ENCODE measurements around the gene SLC25A31. TPM values are rescaled to one million over a fixed set of nuclear protein-coding genes. Genes with fewer than 3 reads are reported as not detected.

Gene SLC25A31
- not detected in 2 replicates for total RNA-seq (2021)
- percentile 22 among the genes with signal in this experiment for Bru-seq, nascent RNA
- BruChase-seq, experiment 1, labeled RNA remaining after a 2-hour chase: percentile 20 among the genes with signal in this experiment
- BruChase-seq, experiment 2, labeled RNA remaining after a 6-hour chase: percentile 14 among the genes with signal in this experiment
- long read RNA-seq, partial matches to known transcripts: 0 of 2 reads
- long read RNA-seq, other reads (novel, unspliced or antisense): 2 of 2 reads

DNA sequence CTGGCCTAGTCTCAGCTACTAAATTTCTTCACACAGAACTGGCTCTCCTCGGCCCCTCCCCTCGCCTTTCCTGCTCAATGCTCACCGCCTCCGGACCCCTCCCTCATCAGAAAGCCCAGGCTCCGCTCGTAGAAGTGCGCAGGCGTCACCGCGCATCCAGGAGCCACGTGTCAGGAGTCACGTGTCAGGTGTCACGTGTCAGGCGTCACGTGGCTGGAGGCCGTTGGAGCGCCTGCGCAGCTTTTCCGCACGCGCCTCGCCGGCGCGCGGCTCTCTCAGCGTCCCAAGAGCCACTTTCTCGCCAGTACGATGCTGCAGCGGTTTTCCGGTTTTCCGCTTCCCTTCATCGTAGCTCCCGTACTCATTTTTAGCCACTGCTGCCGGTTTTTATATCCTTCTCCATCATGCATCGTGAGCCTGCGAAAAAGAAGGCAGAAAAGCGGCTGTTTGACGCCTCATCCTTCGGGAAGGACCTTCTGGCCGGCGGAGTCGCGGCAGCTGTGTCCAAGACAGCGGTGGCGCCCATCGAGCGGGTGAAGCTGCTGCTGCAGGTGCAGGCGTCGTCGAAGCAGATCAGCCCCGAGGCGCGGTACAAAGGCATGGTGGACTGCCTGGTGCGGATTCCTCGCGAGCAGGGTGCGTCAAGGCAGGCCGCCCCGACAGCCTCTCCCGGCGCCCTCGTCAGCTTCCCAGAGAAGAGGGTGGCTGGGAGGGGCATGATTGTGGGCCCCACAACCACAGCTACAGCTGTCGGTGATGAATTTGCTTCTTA, at the start of gene SLC25A31:
Gene SLC25A31, plus strand, starts transcription at position 259 of the 772 bp plus-strand sequence. Its CDS starts 146 bp downstream, at position 405.
- no peak for TF ChIP-seq EZH2 (IDR thresholded peaks at IDR 0.05; ENCODE audit: low read depth)
- TF ChIP-seq, protein P1, sequence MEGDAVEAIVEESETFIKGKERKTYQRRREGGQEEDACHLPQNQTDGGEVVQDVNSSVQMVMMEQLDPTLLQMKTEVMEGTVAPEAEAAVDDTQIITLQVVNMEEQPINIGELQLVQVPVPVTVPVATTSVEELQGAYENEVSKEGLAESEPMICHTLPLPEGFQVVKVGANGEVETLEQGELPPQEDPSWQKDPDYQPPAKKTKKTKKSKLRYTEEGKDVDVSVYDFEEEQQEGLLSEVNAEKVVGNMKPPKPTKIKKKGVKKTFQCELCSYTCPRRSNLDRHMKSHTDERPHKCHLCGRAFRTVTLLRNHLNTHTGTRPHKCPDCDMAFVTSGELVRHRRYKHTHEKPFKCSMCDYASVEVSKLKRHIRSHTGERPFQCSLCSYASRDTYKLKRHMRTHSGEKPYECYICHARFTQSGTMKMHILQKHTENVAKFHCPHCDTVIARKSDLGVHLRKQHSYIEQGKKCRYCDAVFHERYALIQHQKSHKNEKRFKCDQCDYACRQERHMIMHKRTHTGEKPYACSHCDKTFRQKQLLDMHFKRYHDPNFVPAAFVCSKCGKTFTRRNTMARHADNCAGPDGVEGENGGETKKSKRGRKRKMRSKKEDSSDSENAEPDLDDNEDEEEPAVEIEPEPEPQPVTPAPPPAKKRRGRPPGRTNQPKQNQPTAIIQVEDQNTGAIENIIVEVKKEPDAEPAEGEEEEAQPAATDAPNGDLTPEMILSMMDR (conservative IDR thresholded peaks at IDR 0.05): no peak
- Histone ChIP-seq H3K36me3 (ENCODE audit: low read depth) (no peaks in the 10 kb centered on the region), H3F3A (ENCODE audit: insufficient read depth, low read depth) (no peaks in the 10 kb centered on the region), H3K4me2 (no peak within 1 kb of the TSS), H3K79me2 (ENCODE audit: low read depth) (no peaks in the 10 kb centered on the region), H3K9me2 (ENCODE audit: insufficient read depth) (no peaks in the 10 kb centered on the region), H2AFZ (no peak within 1 kb of the TSS), H3K4me3 (no peak within 1 kb of the TSS), H3K9me3 (ENCODE audit: insufficient read depth, low read depth) (no peaks in the 10 kb centered on the region), H3K27me3 (ENCODE audit: insufficient read depth, low read depth) (no peaks in the 10 kb centered on the region), H4K20me1 (ENCODE audit: insufficient read depth) (no peaks in the 10 kb centered on the region), H3K4me1 (replicated peaks; ENCODE audit: insufficient read depth) (no peaks in the 10 kb centered on the region), H3K27ac (no peak within 1 kb of the TSS)
- no TSS peak for BruUV-seq (replicated peaks)
- intact Hi-C loops (cut with micrococcal nuclease; ENCODE audit: unreplicated experiment): loop anchor here (5.0 kb wide), 1 partner anchor 108 kb away; no protein-coding TSS in a partner anchor
- no peak for DNase-seq
- POLR2A ChIA-PET (ENCODE audit: unreplicated experiment): no interaction called here
- CTCF ChIA-PET: no interaction called here

DNA sequence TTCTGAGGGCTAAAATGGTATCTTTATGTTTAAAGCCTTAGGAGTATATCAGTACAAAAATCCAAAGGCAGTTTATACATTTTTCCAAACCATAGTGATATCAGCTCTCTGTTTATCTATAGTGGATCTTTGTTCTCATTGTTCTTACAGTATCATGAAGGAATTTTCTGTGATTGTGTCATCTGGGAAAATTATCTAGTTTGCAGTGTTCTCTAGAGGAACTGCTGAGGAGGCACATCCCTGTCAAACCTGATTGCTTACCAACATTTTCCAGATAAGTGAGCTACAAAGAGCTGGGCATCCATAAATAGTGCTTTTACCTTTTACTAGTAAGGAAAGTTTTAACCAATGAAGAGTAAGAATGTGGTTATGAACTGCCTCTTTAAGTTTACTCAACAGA, 44.9 kb upstream of the SLC25A31 start:
- Histone ChIP-seq H3K27ac (no peak overlapping the region), H3K27me3 (ENCODE audit: insufficient read depth, low read depth) (no peaks in the 10 kb centered on the region), H3F3A (ENCODE audit: insufficient read depth, low read depth) (no peaks in the 10 kb centered on the region), H2AFZ (no peak overlapping the region), H3K4me2 (no peak overlapping the region), H3K79me2 (ENCODE audit: low read depth) (no peaks in the 10 kb centered on the region), H3K36me3 (ENCODE audit: low read depth) (peaks cover 7% of the 10 kb centered on the region; the same call in 1 of the 2 replicates), H3K9me2 (ENCODE audit: insufficient read depth) (no peaks in the 10 kb centered on the region), H3K4me3 (no peak overlapping the region), H3K9me3 (ENCODE audit: insufficient read depth, low read depth) (no peaks in the 10 kb centered on the region), H4K20me1 (ENCODE audit: insufficient read depth) (no peaks in the 10 kb centered on the region), H3K4me1 (replicated peaks; ENCODE audit: insufficient read depth) (peaks cover 21% of the 10 kb centered on the region)
- BruUV-seq (replicated peaks): no TSS peak
- peak in 1 of 2 experiments; percentile 74 for DNase-seq
- intact Hi-C loops (cut with micrococcal nuclease; ENCODE audit: unreplicated experiment): no loop called here
- TF ChIP-seq, protein P1 (conservative IDR thresholded peaks at IDR 0.05): no peak
- no peak for TF ChIP-seq EZH2 (IDR thresholded peaks at IDR 0.05; ENCODE audit: low read depth)
- ChIA-PET CTCF (no interaction called here), POLR2A (ENCODE audit: unreplicated experiment) (interaction anchor here (0.6 kb wide), 3 partner anchors 24 to 1887 kb away, joined by 3 to 4 read pairs (median 3); no protein-coding TSS in a partner anchor)

DNA sequence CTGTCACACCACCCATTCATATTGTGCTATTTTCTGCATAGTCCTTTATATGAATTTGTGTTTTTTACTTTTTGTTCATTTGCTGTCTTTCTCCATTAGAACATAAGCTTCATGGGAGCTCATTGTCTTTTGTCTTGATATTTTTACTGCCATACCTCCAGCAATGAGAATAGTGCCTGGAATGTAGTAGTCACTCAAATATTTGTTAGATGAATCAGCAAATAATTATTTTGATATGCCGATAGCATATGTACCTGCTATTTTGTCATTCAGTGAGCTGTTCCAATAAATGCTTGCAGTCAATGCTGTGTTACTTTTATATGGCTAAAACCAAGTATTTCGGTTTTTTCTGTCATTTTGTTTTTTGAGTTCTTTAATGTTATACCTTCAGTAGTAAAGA, 43.5 kb upstream of the SLC25A31 start:
- BruUV-seq (replicated peaks): no TSS peak
- Histone ChIP-seq H3K9me3 (ENCODE audit: insufficient read depth, low read depth) (no peaks in the 10 kb centered on the region), H3K27ac (peak overlapping the region; percentile 38), H3K27me3 (ENCODE audit: insufficient read depth, low read depth) (no peaks in the 10 kb centered on the region), H3K4me1 (replicated peaks; ENCODE audit: insufficient read depth) (peaks cover 21% of the 10 kb centered on the region), H3K9me2 (ENCODE audit: insufficient read depth) (no peaks in the 10 kb centered on the region), H3K4me3 (no peak overlapping the region), H3K36me3 (ENCODE audit: low read depth) (peaks cover 7% of the 10 kb centered on the region; the same call in 1 of the 2 replicates), H3K4me2 (peak overlapping the region; percentile 8), H3K79me2 (ENCODE audit: low read depth) (no peaks in the 10 kb centered on the region), H2AFZ (no peak overlapping the region), H3F3A (ENCODE audit: insufficient read depth, low read depth) (no peaks in the 10 kb centered on the region), H4K20me1 (ENCODE audit: insufficient read depth) (no peaks in the 10 kb centered on the region)
- POLR2A ChIA-PET (ENCODE audit: unreplicated experiment): interaction anchor here (0.6 kb wide), 2 partner anchors 64 to 131 kb away, joined by 3 read pairs; no protein-coding TSS in a partner anchor
- CTCF ChIA-PET: interaction anchor here (0.6 kb wide), 1 partner anchor 20 kb away, joined by 3 read pairs; no protein-coding TSS in a partner anchor
- no peak for TF ChIP-seq EZH2 (IDR thresholded peaks at IDR 0.05; ENCODE audit: low read depth)
- TF ChIP-seq, protein P1 (conservative IDR thresholded peaks at IDR 0.05): no peak
- intact Hi-C loops (cut with micrococcal nuclease; ENCODE audit: unreplicated experiment): no loop called here
- peak in 1 of 2 experiments; percentile 92 for DNase-seq
